Measurements from ENCODE around the gene SEPTIN3.

- TF ChIP-seq FOXM1 (IDR thresholded peaks at IDR 0.05; ENCODE audit: low read depth, low read length) (no peak), CTCF (IDR thresholded peaks at IDR 0.05 in 2 of 3, conservative IDR thresholded peaks at IDR 0.05 in 1 of 3; ENCODE audit: control insufficient read depth in 2 of 3, extremely low read depth in 1 of 3, insufficient read depth in 1 of 3, low read depth in 3 of 3, low read length in 3 of 3) (no peak), FOS (IDR thresholded peaks at IDR 0.05; ENCODE audit: borderline replicate concordance, extremely low read depth, insufficient read length) (no peak), PKNOX1 (IDR thresholded peaks at IDR 0.05) (no peak), BCL11A (IDR thresholded peaks at IDR 0.05; ENCODE audit: low read depth, low read length) (no peak), EP300 (IDR thresholded peaks at IDR 0.05; ENCODE audit: borderline replicate concordance in 1 of 2, control insufficient read depth in 1 of 2, low read depth in 2 of 2, low read length in 2 of 2) (no peak), POLR2AphosphoS2 (IDR thresholded peaks at IDR 0.05; ENCODE audit: low read depth, low read length) (no peak), REST (IDR thresholded peaks at IDR 0.05; ENCODE audit: low read depth, low read length) (no peak), HDAC6 (IDR thresholded peaks at IDR 0.05; ENCODE audit: unreplicated experiment) (no peak), POLR2AphosphoS5 (IDR thresholded peaks at IDR 0.05; ENCODE audit: low read length) (no peak), EZH2 (IDR thresholded peaks at IDR 0.05; ENCODE audit: borderline replicate concordance, control insufficient read depth, low read depth, low read length) (no peak), POLR2A (IDR thresholded peaks at IDR 0.05; ENCODE audit: low read depth, low read length) (no peak), FOXK2 (IDR thresholded peaks at IDR 0.05) (no peak)
Measured at GRCh38 chr22:41947424-41948080, 21.7 kb upstream of the SEPTIN3 start.

All from GM12878 (cell line).